Stimulated activated CD4-positive, alpha-beta T cell treated with anti-CD3 and anti-CD28 coated beads, Interleukin-12 subunit alpha, Interleukin-12 subunit beta, amount 100 ng/mL, for 24 hours (primary cell): ENCODE data around the gene AFAP1L1.

Source experiments
- DNase-seq, 2 experiments: peaks; one replicate each; pipeline ENCODE4 v3.0.0-alpha.2; 2020; ENCODE audit warnings: low read depth in 2 of 2

Gene AFAP1L1

GRCh38 chr5:149284501-149284900 lies 12.8 kb downstream of the AFAP1L1 start:
- no peak for DNase-seq

- DNase-seq: no peak
Measured at GRCh38 chr5:149285153-149285552, 13.5 kb downstream of the AFAP1L1 start.

DNA sequence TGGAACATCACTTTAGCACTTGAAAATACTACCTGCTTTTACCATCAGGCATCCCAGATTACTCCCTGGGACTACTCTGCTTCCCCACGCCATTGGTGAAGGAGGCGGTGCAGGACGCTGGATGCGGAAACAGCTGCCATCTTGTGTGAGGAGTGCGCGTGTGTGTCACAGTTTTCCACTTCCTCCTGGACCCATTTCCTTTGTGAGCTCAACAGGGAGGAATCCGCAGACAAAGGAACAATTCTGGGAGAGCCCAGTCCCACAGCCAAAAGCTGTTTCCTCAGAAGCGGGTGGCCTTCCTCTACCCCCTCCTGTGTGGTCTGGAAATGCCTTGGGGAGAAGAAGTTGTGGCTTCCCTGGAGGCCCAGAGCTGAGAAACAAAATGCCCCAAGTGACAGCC lies 16.8 kb downstream of the AFAP1L1 start:
- DNase-seq: no peak

- DNase-seq: no peak
Measured at GRCh38 chr5:149289301-149289700, 17.6 kb downstream of the AFAP1L1 start.

DNA sequence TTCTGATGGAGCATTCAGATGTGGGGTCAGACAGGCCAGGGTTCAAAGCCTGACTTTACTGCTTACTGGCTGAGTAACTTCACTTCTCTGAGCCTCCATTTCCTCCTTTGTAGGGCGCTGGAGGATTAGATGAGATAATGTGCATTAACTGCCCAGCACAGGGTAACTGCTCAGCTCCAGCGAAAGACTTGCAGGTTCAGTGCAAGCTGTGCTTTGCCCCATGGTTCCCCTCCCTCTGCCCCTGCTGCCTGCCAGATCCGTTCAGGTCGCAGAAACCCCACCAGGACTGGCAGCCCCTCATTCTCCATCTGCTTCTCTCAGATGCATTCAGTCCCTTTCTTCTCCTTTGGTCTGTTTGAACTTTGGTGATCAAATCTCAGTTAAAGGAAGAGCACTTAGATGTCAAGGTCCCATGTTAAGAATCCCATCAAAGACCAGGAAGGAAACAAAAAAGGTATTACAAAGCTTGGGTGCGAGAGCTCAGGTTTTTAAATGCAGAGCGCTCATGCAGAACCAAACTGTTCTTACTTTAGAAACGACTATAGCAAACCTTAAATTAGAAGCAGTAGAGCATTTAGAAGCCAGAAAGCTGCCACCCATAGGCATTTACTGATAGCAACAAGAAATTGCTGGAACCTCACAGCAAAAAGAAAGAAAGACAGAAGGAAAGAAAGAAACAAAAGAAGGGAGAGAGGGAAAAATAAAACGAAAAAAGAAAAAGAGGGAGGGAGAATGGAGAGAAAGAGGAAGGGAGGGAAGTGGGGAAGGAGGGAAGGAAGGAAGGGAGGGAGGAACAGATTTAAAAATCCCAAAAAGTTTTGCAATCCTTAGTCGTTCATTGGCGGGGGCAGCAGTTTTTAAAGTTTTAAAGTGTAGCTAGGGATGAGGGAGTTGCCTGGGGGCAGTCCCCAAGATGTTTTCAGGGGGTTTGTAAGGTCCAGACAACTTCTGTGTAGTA lies 23.5 kb downstream of the AFAP1L1 start:
- no peak for DNase-seq

DNA sequence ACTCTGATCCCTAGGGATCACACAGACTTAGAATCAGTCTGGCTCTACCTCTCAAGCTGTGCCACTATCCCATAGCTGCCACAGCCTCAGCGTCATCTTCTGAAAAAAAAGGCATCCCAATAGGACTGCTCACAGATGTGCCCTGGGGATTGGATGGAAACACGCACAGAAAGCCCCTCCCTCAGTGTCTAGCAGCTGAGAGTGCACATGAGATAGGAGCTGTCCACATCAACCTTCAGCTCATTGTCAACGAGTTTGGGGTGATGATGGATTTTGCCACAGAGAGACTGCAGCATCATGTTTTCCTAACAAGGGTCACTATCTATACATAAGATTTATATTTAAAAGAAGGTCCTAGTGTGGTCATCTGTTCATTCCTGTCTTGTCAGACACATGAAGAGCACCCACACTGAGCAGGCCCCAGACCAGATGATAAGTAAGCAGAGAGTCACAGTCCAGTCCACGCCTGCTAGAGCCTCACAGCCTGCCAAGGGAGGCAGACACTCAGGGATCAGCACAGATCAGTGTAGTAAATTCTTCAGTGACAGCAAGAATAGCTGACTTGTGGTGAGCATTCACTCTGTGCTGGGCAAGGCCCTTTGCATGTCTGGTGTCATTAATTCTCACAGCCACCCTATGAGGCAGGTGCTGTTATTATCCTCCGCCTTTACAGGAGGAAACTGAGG lies 25.8 kb downstream of the AFAP1L1 start:
- no peak for DNase-seq

- DNase-seq: no peak
Measured at GRCh38 chr5:149298163-149298562, 26.5 kb downstream of the AFAP1L1 start.

GRCh38 chr5:149298842-149299404 lies 27.3 kb downstream of the AFAP1L1 start:
- DNase-seq: no peak

DNA sequence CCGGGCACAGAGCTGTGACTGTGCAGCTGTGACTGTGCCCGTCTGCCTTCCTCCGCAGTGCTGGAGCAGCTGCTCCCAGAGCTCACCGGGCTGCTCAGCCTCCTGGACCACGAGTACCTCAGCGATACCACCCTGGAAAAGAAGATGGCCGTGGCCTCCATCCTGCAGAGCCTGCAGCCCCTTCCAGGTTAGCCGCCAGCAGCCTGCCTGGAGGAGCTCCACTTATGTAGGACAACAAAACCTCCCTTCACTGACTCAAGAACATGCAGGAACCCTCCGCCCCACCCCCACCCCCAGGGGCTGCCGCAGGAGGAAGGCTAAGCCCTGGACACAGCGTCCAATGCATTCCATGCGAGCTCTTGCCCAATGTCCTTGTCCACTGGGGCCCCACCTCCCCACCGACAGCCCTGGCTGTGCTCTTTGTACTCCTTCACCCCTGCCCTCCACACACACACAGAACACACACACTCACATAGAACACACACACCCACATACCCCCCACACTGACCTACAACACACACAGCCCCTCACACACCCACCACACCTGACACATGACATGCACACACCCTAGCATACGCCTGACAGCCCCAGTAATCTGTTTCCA lies 27.9 kb downstream of the AFAP1L1 start:
- DNase-seq: no peak

DNA sequence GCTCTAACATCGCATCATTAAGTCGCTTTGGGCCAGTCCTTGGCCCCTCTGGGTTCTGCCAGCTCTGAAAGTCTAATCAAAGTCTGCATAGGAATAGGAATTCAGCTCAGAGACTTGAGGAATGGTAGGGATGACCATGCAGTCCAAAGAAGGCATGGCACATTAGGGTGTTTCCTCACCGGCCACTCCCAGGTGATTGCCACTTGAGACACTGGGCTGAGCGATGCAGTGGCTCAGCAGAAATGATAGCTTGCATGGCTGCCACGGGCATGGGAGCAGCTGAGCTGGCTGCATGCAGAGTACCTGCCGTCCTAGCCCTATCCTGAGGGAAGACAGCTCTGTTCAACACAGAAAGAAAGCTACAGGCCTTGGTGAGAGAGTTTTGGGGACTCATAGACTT lies 28.8 kb downstream of the AFAP1L1 start:
- DNase-seq: no peak

- DNase-seq: no peak
Measured at GRCh38 chr5:149301049-149301743, 29.5 kb downstream of the AFAP1L1 start.

GRCh38 chr5:149301744-149302380 lies 30.2 kb downstream of the AFAP1L1 start:
- no peak for DNase-seq

- no peak for DNase-seq
Measured at GRCh38 chr5:149302641-149303040, 31.0 kb downstream of the AFAP1L1 start.

GRCh38 chr5:149303210-149303609 lies 31.6 kb downstream of the AFAP1L1 start:
- DNase-seq: no peak

DNA sequence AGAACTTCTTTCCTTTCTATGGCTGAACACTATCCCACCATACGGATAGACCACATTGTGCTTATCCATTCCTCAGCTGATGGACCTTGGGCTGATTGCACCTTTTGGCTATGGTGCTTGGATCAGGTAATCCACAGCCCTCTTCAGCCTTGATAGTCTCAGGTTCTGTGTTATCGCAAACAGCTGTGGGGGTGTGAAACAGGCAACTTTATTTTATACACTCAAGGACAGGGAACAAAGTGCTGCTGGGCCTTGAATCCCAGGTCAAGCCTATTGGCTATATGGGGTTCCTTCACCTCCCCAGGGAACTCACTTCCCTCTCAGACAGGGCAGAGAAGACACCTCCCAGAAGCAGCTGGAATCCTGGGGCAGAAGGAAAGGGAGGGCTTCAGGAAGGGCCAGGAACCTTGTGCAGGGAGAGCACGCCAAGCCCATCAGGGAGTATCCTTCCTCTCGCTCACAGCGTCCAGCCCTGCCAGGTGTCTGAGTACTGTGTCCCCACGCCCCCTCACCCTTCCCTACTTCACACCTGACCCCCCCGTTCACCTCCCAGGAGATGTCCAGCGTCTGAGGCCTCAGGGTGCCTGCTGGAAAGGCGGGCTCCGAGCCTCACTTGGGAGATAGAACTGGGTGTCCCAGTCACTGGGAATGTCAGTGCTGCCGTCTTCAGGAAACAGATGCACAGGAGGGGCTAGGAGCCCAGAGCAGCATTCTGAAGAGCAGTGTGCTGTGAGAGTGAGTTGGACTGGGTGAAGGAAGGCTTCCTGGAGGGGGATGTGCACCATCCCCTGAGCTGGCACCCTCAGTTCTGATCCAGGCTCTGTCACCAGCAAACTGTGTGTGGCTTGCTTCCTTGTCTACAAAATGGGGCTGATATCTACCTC lies 32.8 kb downstream of the AFAP1L1 start:
- no peak for DNase-seq

DNA sequence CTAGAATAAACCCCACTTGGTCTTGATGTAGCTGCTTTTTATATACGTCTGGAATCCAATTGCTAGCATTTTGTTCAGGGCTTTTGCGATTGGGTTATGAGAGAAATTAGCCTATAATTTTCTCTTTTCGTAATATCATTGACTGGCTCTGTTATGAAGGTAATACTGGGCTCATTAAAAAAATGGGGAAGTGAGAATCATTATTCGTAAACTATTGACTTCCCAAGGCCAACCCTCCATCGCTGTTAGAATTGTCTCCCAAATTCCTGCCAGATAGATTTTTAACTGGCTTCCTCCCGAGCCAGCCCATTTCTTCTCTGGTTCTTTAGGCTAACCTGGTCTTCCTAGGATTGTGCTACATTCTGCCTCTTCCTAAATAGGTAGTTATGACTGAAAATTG lies 37.7 kb downstream of the AFAP1L1 start:
- DNase-seq: no peak

DNA sequence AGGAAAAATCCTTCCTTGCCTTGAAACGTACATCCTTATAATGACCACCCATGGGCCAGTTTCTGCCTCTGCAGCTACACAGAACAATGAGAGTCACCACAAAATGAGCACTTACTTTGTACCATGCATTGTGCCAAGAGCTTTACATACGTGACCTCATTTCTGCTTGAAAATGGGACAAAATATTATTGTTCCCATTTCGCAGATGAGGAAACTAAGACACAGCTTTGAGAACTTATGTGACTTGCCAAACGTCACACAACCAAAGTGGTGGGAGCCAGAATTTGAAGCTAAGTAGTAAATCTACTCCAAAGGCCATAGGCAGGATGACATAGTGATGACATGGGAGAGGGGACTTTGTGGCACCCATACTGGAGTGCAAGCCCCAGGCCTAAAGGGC lies 38.8 kb downstream of the AFAP1L1 start:
- DNase-seq: no peak

- DNase-seq: no peak
Measured at GRCh38 chr5:149310947-149311658, 39.4 kb downstream of the AFAP1L1 start.

- DNase-seq: no peak
Measured at GRCh38 chr5:149313151-149313841, 41.6 kb downstream of the AFAP1L1 start.
